SJSA1 (cell line): ENCODE measurements around the gene PREP. TPM values are rescaled to one million over a fixed set of nuclear protein-coding genes. Genes with fewer than 3 reads are reported as not detected.
A peak's percentile ranks its signal among the peaks of the same experiment; 100 is the strongest.

Experiments used
- DNase-seq, 2 experiments: peaks; one replicate each; pipeline ENCODE4 v3.0.0-alpha.2; 2015 to 2020; ENCODE audit warnings: low spot score in 2 of 2, low read depth in 1 of 2
- H3K27ac ChIP-seq: fragments of 250-450 bp; sonication (Bioruptor Pico); 2 replicates; pipeline ENCODE4 v1.5.1; 2020; ENCODE audit warnings: mild to moderate bottlenecking, moderate library complexity
- H3K27me3 ChIP-seq: fragments of 250-450 bp; sonication (Bioruptor Pico); replicated peaks from 2 replicates; pipeline ENCODE4 v1.5.1; 2020; ENCODE audit warnings: mild to moderate bottlenecking, moderate library complexity
- H3K36me3 ChIP-seq: fragments of 250-450 bp; sonication (Bioruptor Pico); 2 replicates; pipeline ENCODE4 v1.5.1; 2020; ENCODE audit warnings: mild to moderate bottlenecking
- H3K4me1 ChIP-seq: fragments of 250-450 bp; sonication (Bioruptor Pico); replicated peaks from 2 replicates; pipeline ENCODE4 v1.6.1; 2021; ENCODE audit warnings: mild to moderate bottlenecking
- H3K4me3 ChIP-seq: fragments of 250-450 bp; sonication (Bioruptor Pico); 2 replicates; pipeline ENCODE4 v1.5.1; 2020; ENCODE audit warnings: mild to moderate bottlenecking
- H3K9me3 ChIP-seq: fragments of 250-450 bp; sonication (Bioruptor Pico); replicated peaks from 2 replicates; pipeline ENCODE4 v1.5.1; 2020; ENCODE audit warnings: mild to moderate bottlenecking
- total RNA-seq: library from RNA; depleted of rRNA; stranded (reverse); fragments of >200 nt; shearing (Covaris generic); gene quantifications from 2 replicates; pipeline ENCODE4 v1.2.3, GENCODE V29; 2014

PREP gene
- total RNA-seq, 1 experiment from 2014 or later, result 17.1 TPM

DNA sequence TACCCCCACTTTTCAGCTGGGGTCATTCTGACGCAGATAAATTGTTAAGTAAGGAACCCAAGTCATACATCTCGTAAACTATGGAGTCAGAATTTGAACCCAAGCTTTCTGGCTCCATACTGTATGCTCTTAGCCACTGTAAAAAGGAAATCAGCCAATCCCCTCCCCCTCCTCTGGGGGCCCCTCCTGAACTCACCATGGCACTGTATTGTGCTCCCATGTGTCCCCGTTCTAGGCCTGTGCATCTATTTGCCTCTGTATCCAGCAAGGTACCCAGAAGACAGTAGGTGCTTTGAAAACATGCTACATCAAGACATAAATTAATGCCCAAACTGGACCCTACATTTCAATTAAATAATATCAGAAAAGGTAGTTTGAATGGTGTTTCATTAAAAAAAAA, 98.5 kb downstream of the PREP start:
- no peak for DNase-seq
- Histone ChIP-seq H3K4me3 (no peak overlapping the region), H3K27ac (no peak overlapping the region), H3K27me3 (no peaks in the 10 kb centered on the region), H3K9me3 (no peaks in the 10 kb centered on the region), H3K4me1 (peaks cover 11% of the 10 kb centered on the region), H3K36me3 (no peaks in the 10 kb centered on the region; the same call in 1 of the 2 replicates)

DNA sequence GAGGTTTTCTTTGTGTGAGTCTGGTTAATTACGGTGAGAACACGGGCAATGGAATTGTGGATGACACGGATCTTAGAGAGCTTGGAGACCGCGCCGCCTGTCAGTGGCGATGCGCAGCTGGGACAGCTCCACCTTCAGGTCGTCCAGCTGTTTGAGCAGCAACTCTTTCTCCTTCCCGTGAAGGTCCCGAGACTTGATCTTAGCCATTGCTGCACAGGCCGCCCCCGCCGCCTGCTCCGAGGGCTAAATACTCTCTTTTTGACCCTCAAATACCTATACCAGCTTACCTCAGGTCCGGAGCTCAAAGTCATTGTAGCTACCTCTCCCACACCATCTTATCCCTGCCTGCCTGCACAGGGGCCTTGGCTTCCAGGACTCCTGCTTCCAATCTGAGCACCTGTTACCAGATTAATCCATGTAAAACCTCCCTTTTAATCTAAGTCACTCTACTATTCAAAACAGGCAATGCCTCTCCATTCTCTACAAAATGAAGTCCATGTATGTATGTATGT, 100.2 kb downstream of the PREP start:
- Histone ChIP-seq H3K27ac (no peak overlapping the region), H3K27me3 (no peaks in the 10 kb centered on the region), H3K36me3 (no peaks in the 10 kb centered on the region; the same call in 1 of the 2 replicates), H3K9me3 (no peaks in the 10 kb centered on the region), H3K4me3 (no peak overlapping the region), H3K4me1 (peaks cover 11% of the 10 kb centered on the region)
- no peak for DNase-seq

- no peaks in the 10 kb centered on the region for H3K27me3 ChIP-seq
- H3K9me3 ChIP-seq, result no peaks in the 10 kb centered on the region
- no peak overlapping the region for H3K27ac ChIP-seq
- DNase-seq, result no peak
- H3K4me1 ChIP-seq, result peaks cover 11% of the 10 kb centered on the region
- H3K36me3 ChIP-seq, result no peaks in the 10 kb centered on the region; the same call in 1 of the 2 replicates
- no peak overlapping the region for H3K4me3 ChIP-seq
Observed at GRCh38 chr6:105301756-105302616, 100.9 kb downstream of the PREP start.

- no peaks in the 10 kb centered on the region for H3K27me3 ChIP-seq
- no peaks in the 10 kb centered on the region; the same call in 1 of the 2 replicates for H3K36me3 ChIP-seq
- peaks cover 11% of the 10 kb centered on the region for H3K4me1 ChIP-seq
- peak in 1 of 2 experiments; percentile 23 for DNase-seq
- no peaks in the 10 kb centered on the region for H3K9me3 ChIP-seq
- H3K4me3 ChIP-seq, result no peak overlapping the region
- H3K27ac ChIP-seq, result no peak overlapping the region
Observed at GRCh38 chr6:105301072-105301503, 101.8 kb downstream of the PREP start.

GRCh38 chr6:105300090-105300489, 102.8 kb downstream of the PREP start:
- H3K4me1 ChIP-seq, result peaks cover 11% of the 10 kb centered on the region
- no peak overlapping the region for H3K4me3 ChIP-seq
- H3K27me3 ChIP-seq, result no peaks in the 10 kb centered on the region
- no peaks in the 10 kb centered on the region for H3K9me3 ChIP-seq
- H3K36me3 ChIP-seq, result no peaks in the 10 kb centered on the region; the same call in 1 of the 2 replicates
- H3K27ac ChIP-seq, result no peak overlapping the region
- DNase-seq, result no peak

DNA sequence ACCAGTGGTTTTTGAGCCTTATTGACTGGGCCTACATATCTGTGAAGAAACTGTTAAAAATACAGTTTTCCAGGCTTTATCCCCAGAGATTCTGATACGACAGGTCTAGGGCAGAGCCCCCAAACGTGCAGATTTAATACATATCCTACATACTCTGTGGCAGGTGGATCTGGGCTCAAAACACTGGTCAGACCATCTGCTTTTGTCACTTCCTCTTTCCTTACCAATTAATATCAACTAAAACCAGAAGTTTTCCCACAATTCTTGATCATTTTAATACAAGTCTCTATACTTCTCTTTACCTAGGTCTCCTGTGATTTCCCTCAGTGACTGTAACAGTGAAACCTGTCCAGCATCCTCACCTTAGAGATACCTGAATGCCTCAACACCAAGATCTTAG, 108.8 kb downstream of the PREP start:
- Histone ChIP-seq H3K4me3 (no peak overlapping the region), H3K36me3 (0 out of 2 replicates have a peak, but pooled peaks cover 4% of the 10 kb centered on the region), H3K27me3 (no peaks in the 10 kb centered on the region), H3K27ac (no peak overlapping the region), H3K4me1 (no peaks in the 10 kb centered on the region), H3K9me3 (no peaks in the 10 kb centered on the region)
- no peak for DNase-seq

DNA sequence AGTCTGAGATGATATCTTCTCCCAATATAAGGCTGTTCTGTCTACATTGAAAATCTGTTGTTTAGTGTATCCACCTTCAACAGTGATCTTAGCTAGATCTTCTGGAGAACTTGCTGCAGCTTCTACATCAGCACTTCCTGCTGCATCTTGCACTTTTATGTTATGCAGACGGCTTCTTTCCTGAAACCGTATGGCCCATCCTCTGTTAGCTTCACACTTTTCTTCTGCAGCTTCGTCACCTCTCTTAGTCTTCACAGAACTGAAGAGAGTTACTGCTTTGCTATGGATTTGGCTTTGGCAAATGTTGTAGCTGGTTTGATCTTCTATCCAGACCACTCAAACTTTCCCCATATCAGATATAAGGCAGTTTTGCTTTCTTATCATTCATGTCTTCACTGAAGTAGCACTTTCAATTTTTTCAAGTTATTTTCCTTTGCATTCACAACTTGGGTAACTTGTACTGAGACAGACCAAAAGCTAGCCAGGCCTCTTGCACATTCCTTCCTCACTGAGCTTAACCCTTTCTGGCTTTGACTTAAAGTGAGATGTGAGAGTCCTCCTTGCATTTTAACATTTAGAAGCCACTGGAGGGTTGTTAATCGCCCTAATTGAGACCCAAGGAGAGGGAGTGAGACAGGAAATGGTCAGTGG, 110.1 kb downstream of the PREP start:
- 0 out of 2 replicates have a peak, but pooled peaks cover 4% of the 10 kb centered on the region for H3K36me3 ChIP-seq
- no peak for DNase-seq

DNA sequence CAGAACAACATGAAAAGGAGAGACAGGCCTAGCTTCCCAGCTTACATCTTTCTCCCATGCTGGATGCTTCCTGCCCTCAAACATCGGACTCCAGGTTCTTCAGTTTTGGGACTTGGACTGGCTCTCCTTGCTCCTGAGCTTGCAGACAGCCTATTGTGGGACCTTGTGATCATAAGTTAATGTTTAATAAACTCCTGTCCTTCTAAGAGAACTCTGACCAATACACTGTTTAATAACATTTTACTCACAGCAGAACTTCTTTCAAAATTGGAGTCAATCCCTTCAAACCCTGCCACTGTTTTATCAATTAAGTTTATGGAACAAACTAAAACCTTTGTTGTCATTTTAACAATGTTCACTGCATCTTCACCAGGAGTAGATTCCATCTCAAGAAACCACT, 111.4 kb downstream of the PREP start:
- Histone ChIP-seq H3K27ac (no peak overlapping the region), H3K4me3 (no peak overlapping the region), H3K9me3 (no peaks in the 10 kb centered on the region), H3K27me3 (no peaks in the 10 kb centered on the region), H3K4me1 (no peaks in the 10 kb centered on the region), H3K36me3 (0 out of 2 replicates have a peak, but pooled peaks cover 4% of the 10 kb centered on the region)
- no peak for DNase-seq

More for the DNA sequence above, 110.1 kb downstream of the PREP start:
- H3K4me3 ChIP-seq, result no peak overlapping the region
- no peaks in the 10 kb centered on the region for H3K27me3 ChIP-seq
- no peaks in the 10 kb centered on the region for H3K4me1 ChIP-seq
- no peak overlapping the region for H3K27ac ChIP-seq
- H3K9me3 ChIP-seq, result no peaks in the 10 kb centered on the region

- no peaks in the 10 kb centered on the region for H3K27me3 ChIP-seq
- no peak overlapping the region for H3K27ac ChIP-seq
- H3K9me3 ChIP-seq, result no peaks in the 10 kb centered on the region
- peaks cover 11% of the 10 kb centered on the region for H3K36me3 ChIP-seq
- H3K4me1 ChIP-seq, result no peaks in the 10 kb centered on the region
- DNase-seq, result no peak
- no peak overlapping the region for H3K4me3 ChIP-seq
Observed at GRCh38 chr6:105282631-105283585, 120.0 kb downstream of the PREP start.

DNA sequence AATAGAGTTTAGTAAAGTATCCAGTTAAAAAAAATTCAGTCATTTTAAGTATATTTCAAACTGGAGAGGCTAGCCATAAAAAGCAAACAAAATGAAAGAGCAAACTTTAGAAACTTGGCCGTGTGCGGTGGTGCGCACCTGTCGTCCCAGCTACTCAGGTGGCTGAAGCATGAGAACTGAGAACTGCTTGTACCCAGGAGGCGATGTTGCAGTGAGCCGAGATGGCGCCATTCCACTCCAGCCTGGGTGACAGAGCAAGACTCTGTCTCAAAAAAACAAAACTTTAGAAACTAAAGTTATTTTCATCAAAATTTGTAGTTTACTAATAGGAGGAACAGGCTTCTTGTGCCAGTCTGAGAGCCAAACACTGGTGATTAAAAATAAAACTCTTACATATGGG, 122.8 kb downstream of the PREP start:
- H3K27ac ChIP-seq, result no peak overlapping the region
- H3K27me3 ChIP-seq, result no peaks in the 10 kb centered on the region
- no peaks in the 10 kb centered on the region for H3K4me1 ChIP-seq

GRCh38 chr6:105279463-105279862, 123.4 kb downstream of the PREP start:
- H3K4me3 ChIP-seq, result no peak overlapping the region
- no peak overlapping the region for H3K27ac ChIP-seq
- no peaks in the 10 kb centered on the region for H3K9me3 ChIP-seq
- no peaks in the 10 kb centered on the region for H3K4me1 ChIP-seq
- peaks cover 21% of the 10 kb centered on the region for H3K36me3 ChIP-seq
- H3K27me3 ChIP-seq, result no peaks in the 10 kb centered on the region
- no peak for DNase-seq

More for the DNA sequence above, 122.8 kb downstream of the PREP start:
- Histone ChIP-seq H3K9me3 (no peaks in the 10 kb centered on the region), H3K4me3 (no peak overlapping the region), H3K36me3 (peaks cover 21% of the 10 kb centered on the region)
- no peak for DNase-seq

DNA sequence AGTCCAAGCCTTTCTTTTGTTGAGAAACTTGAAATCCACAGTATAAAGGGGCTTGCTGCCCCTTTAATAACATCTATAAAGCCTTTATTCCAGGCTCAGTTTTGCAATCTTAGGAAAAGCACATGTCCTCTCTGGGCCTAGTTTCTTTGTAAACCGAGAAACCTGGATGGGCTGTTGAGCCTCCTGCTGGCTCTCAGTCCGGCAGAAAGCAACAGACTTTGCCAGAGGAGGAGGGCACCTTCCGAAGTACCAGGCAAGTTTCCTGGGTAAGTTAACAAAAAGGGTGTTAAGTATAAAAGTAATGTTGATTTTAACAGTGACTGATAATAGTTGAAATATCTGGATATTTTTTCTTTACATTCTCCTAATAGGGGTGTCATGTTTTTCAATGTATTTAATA, 124.1 kb downstream of the PREP start:
- Histone ChIP-seq H3K9me3 (no peaks in the 10 kb centered on the region), H3K27me3 (no peaks in the 10 kb centered on the region), H3K27ac (no peak overlapping the region), H3K4me1 (no peaks in the 10 kb centered on the region), H3K4me3 (no peak overlapping the region), H3K36me3 (peaks cover 21% of the 10 kb centered on the region)
- no peak for DNase-seq

GRCh38 chr6:105278035-105278434, 124.8 kb downstream of the PREP start:
- no peaks in the 10 kb centered on the region for H3K27me3 ChIP-seq
- H3K27ac ChIP-seq, result no peak overlapping the region
- no peak for DNase-seq
- H3K36me3 ChIP-seq, result peaks cover 21% of the 10 kb centered on the region
- H3K4me3 ChIP-seq, result no peak overlapping the region
- H3K4me1 ChIP-seq, result no peaks in the 10 kb centered on the region
- no peaks in the 10 kb centered on the region for H3K9me3 ChIP-seq
